Prostate gland (tissue), 2 donors: Measurements from ENCODE around the gene IL17RC. TPM values are rescaled to one million over a fixed set of nuclear protein-coding genes. Genes with fewer than 3 reads are reported as not detected.

Experiments used
- DNase-seq: peaks from one replicate; pipeline ENCODE4 v3.0.0-alpha.2; 2019; ENCODE audit warnings: low spot score
- H3K27ac ChIP-seq, 2 donors: fragments of 200-600 bp; sonication (generic); 2 replicates each; pipeline ENCODE4 v1.5.1; 2017 to 2019
- H3K27me3 ChIP-seq: fragments of 200-600 bp; sonication (generic); replicated peaks from 2 replicates; pipeline ENCODE4 v1.5.1; 2019; ENCODE audit not compliant: insufficient read depth
- H3K36me3 ChIP-seq, 2 donors: fragments of 200-600 bp; sonication (generic); 1 replicate in 1 of 2; 2 replicates in 1 of 2; pipeline versions ENCODE4 v1.5.1 to v1.8.1; 2017 to 2019
- H3K4me1 ChIP-seq: fragments of 200-600 bp; sonication (generic); replicated peaks from 2 replicates; pipeline ENCODE4 v1.5.1; 2019
- H3K4me3 ChIP-seq, 2 donors: fragments of 200-600 bp; sonication (generic); 2 replicates each; pipeline ENCODE4 v1.5.1; 2017 to 2019
- H3K9me3 ChIP-seq: fragments of 200-600 bp; sonication (generic); 2 replicates; pipeline ENCODE4 v1.5.1; 2017
- POLR2A ChIP-seq: fragments of 450-650 bp; IDR thresholded peaks from one replicate; pipeline ENCODE4 v1.6.1; 2016; ENCODE audit warnings: antibody characterized with exemption, mild to moderate bottlenecking
- POLR2AphosphoS5 ChIP-seq: sonication (generic); formaldehyde crosslinking; IDR thresholded peaks from one replicate; pipeline ENCODE4 v1.6.1; 2017; ENCODE audit warnings: antibody characterized with exemption
- WGBS: methylation state at CpG from one replicate; pipeline ENCODE4 v1.1.5; 2018; 5-methylcytosine and 5-hydroxymethylcytosine counted together
- intact Hi-C: fragments of 100-400 bp; cut with DNase I; formaldehyde crosslinking; loops from one replicate; pipeline ENCODE4 v1.14.2; 2022
- total RNA-seq, 2 donors: library from RNA; depleted of rRNA; stranded (reverse); fragments of >200 nt; gene quantifications; one replicate each; pipeline ENCODE4 v1.1.0, GENCODE V29; 2016
- TF ChIP-seq, protein P1 (sequence below), 4 experiments: fragments of 200-600 bp in 2 of 4; fragments of 450-650 bp in 2 of 4; sonication (generic) in 2 of 4; IDR thresholded peaks; 1 replicate in 3 of 4; 2 replicates in 1 of 4; pipeline ENCODE4 v1.5.1; 2016 to 2019; ENCODE audit warnings: antibody characterized with exemption in 4 of 4, mild to moderate bottlenecking in 2 of 4, moderate library complexity in 2 of 4

IL17RC gene
- total RNA-seq, 2 donors from 2014 or later: 80.7 to 152 TPM

DNA sequence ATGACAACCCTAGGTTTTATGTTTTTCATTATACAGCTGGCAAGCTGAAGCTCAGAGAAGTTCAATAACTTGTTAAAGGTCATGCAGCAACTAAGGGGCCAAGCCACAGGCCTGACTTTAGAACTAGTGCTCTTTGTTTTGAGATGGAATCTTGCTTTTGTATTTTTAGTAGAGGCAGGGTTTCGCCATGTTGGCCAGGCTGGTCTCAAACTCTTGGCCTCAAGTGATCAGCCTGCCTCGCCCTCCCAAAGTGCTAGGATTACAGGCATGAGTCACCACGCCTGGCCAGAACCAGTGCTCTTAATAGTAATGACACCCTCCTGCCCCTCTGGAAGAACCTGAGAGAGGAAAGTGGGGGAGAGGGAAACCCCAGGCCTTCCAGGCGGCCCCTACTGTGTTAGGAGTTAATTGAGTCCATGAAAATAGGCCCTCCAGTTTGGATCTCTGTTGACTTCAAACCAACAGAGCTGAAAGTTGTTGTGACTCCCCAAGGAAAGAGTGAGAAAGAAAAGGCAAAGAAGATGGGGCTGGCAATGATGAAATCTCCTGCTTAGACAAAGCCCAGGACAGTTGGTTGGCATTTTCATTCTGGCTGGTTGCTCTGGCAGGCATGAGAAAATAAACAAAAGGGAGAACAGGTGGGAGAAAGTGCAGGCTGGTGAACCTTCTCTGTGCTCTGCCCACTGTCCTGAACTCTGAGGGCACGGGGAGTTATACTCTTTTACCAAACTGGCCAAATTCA, 38.9 kb downstream of the IL17RC start:
- Histone ChIP-seq H3K4me3 (no peak overlapping the region), H3K9me3 (no peaks in the 10 kb centered on the region), H3K4me1 (no peaks in the 10 kb centered on the region), H3K27ac (peak overlapping the region; percentile 21 to 58), H3K27me3 (no peaks in the 10 kb centered on the region), H3K36me3 (no peaks in the 10 kb centered on the region)
- DNase-seq: no peak
- TF ChIP-seq, protein P1, sequence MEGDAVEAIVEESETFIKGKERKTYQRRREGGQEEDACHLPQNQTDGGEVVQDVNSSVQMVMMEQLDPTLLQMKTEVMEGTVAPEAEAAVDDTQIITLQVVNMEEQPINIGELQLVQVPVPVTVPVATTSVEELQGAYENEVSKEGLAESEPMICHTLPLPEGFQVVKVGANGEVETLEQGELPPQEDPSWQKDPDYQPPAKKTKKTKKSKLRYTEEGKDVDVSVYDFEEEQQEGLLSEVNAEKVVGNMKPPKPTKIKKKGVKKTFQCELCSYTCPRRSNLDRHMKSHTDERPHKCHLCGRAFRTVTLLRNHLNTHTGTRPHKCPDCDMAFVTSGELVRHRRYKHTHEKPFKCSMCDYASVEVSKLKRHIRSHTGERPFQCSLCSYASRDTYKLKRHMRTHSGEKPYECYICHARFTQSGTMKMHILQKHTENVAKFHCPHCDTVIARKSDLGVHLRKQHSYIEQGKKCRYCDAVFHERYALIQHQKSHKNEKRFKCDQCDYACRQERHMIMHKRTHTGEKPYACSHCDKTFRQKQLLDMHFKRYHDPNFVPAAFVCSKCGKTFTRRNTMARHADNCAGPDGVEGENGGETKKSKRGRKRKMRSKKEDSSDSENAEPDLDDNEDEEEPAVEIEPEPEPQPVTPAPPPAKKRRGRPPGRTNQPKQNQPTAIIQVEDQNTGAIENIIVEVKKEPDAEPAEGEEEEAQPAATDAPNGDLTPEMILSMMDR (IDR thresholded peaks at IDR 0.05): no peak
- no peak for TF ChIP-seq POLR2AphosphoS5
- no peak for TF ChIP-seq POLR2A
- intact Hi-C loops: no loop called here
- 78% methylated on average over 5 of the region's 5 CpGs for WGBS

DNA sequence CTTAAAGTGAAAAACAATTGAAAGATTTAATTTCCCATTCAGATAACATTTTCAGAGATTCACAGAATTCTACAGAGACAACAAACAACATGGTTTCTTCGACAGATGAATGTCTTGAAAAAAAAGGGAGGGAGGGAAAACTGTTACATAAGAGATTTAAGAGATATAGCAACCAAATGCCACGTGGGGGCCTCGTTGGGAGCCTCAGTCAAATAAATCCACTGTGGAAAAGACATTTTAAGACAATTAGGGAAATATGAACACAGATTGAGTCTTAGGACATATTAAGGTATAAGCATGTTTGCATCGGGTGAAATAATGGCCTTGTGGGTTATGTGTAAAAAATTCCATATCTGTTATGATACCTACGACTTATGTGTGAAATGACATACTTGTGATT, 40.3 kb downstream of the IL17RC start:
- 51% methylated on average over 5 of the region's 5 CpGs for WGBS
- Histone ChIP-seq H3K4me3 (no peak overlapping the region), H3K27ac (no peak overlapping the region), H3K27me3 (no peaks in the 10 kb centered on the region), H3K9me3 (no peaks in the 10 kb centered on the region), H3K36me3 (no peaks in the 10 kb centered on the region), H3K4me1 (no peaks in the 10 kb centered on the region)
- DNase-seq: no peak
- no peak for TF ChIP-seq POLR2A
- TF ChIP-seq, protein P1 (IDR thresholded peaks at IDR 0.05): no peak
- no peak for TF ChIP-seq POLR2AphosphoS5
- intact Hi-C loops: no loop called here

DNA sequence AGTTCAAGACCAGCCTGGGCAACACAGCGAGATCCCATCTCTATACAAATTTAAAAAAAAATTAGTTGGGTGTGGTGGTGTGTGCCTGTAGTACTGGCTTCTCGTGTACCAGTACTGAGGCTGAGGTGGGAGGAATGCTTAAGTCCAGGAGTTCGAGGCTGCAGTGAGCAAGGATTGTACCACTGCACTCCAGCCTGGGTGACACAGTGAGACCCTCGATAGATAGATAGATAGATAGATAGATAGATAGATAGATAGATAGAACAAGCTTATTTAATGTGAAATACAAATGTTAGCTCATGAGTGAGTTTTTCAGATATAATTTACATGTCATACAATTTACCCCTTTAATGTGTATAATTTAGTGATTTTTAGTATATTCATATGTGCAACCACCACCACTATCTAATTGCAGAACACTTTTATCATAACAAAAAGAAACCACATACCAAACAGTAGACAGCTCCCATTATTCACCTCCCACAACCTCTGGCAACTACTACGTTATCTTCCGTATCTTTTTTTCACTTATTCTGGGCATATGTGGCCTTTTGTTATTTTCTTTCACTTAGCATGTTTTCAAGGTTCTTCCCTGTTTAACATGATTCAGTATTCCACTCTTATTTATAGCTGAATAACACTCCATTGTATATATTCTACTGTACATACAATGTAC, 48.4 kb downstream of the IL17RC start:
- intact Hi-C loops: no loop called here
- Histone ChIP-seq H3K9me3 (no peaks in the 10 kb centered on the region), H3K27ac (no peak overlapping the region), H3K36me3 (no peaks in the 10 kb centered on the region), H3K27me3 (no peaks in the 10 kb centered on the region), H3K4me1 (no peaks in the 10 kb centered on the region), H3K4me3 (no peak overlapping the region)
- DNase-seq: no peak
- 90% methylated on average over 6 of the region's 6 CpGs for WGBS
- TF ChIP-seq POLR2A: no peak
- TF ChIP-seq POLR2AphosphoS5: no peak
- TF ChIP-seq, protein P1 (IDR thresholded peaks at IDR 0.05): no peak

DNA sequence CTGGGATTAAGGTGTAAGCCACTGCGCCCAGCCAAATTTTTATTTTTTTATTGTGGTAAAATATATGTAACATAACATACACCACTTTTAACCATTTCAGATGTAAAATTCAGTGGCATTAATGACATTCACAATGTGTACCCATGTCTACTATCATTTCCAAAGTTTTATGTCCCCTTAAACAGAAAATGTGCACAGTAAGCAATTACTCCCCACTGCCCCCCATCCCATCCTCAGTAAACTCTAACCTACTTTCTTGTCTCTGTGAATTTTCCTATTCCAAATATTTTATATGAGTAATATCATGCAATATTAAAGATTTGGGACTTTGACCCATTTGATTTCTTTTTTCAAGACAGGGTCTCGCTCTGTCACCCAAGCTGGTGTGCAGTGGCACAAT, 49.9 kb downstream of the IL17RC start:
- no peak overlapping the region for H3K27ac ChIP-seq
- intact Hi-C loops: no loop called here
- H3K4me3 ChIP-seq: no peak overlapping the region
- no peaks in the 10 kb centered on the region for H3K4me1 ChIP-seq
- no peaks in the 10 kb centered on the region for H3K9me3 ChIP-seq
- 96% methylated on average over 2 of the region's 2 CpGs for WGBS
- no peaks in the 10 kb centered on the region for H3K36me3 ChIP-seq
- H3K27me3 ChIP-seq: no peaks in the 10 kb centered on the region
- TF ChIP-seq, protein P1 (IDR thresholded peaks at IDR 0.05): no peak
- no peak for TF ChIP-seq POLR2A
- no peak for TF ChIP-seq POLR2AphosphoS5
- DNase-seq: no peak

DNA sequence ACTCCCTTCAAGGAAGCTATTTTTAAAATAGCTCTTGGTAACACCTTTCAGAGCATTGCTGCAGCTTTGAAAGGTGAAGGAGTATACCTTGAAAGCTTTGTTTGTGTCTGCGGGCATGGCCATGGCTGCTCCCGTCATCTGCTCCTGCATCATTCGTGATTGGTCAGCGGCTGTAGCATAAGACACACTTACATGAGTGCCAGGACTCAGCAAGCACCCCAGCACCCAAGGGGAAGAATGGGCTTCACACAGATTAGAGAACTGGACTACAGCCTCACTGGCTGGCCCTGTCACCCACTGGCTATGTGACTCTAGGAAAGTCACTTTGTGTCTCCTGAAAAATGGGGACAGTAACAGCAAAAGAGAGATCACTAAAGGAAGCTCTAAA, 52.7 kb downstream of the IL17RC start:
- intact Hi-C loops: no loop called here
- H3K36me3 ChIP-seq: peaks cover 5 to 7% of the 10 kb centered on the region in 2 donors

More for the DNA sequence above, 52.7 kb downstream of the IL17RC start:
- WGBS: 100% methylated on average over 4 of the region's 4 CpGs
- Histone ChIP-seq H3K4me3 (no peak overlapping the region), H3K4me1 (no peaks in the 10 kb centered on the region), H3K9me3 (no peaks in the 10 kb centered on the region), H3K27ac (peak overlapping the region; percentile 59 to 69), H3K27me3 (no peaks in the 10 kb centered on the region)
- no peak for DNase-seq
- no peak for TF ChIP-seq POLR2AphosphoS5
- TF ChIP-seq, protein P1 (IDR thresholded peaks at IDR 0.05): no peak
- no peak for TF ChIP-seq POLR2A
